ENCODE results near the gene KCMF1. TPM values are rescaled to one million over a fixed set of nuclear protein-coding genes. Genes with fewer than 3 reads are reported as not detected.

The KCMF1 gene
- total RNA-seq, 1 donor from 2014 or later, result 97.6 TPM

- Histone ChIP-seq H3K36me3 (ENCODE audit: control insufficient read depth, insufficient read depth, low read length) (no peaks in the 10 kb centered on the region), H3K4me3 (ENCODE audit: low read depth, low read length) (no peak overlapping the region), H3K27me3 (ENCODE audit: control insufficient read depth, insufficient read depth, low read length) (peaks cover 6% of the 10 kb centered on the region)
- DNase-seq (ENCODE audit: low read depth), result no peak
- TF ChIP-seq CTCF (IDR thresholded peaks at IDR 0.05; ENCODE audit: insufficient read depth, low read length, poor library complexity, severe bottlenecking), result no peak
Measured at GRCh38 chr2:85085563-85085962, 114.6 kb downstream of the KCMF1 start.

GRCh38 chr2:85087541-85087940, 116.6 kb downstream of the KCMF1 start:
- Histone ChIP-seq H3K4me3 (ENCODE audit: low read depth, low read length) (no peak overlapping the region), H3K36me3 (ENCODE audit: control insufficient read depth, insufficient read depth, low read length) (no peaks in the 10 kb centered on the region), H3K27me3 (ENCODE audit: control insufficient read depth, insufficient read depth, low read length) (peaks cover 3% of the 10 kb centered on the region)
- DNase-seq (ENCODE audit: low read depth), result no peak
- TF ChIP-seq CTCF (IDR thresholded peaks at IDR 0.05; ENCODE audit: insufficient read depth, low read length, poor library complexity, severe bottlenecking), result no peak

GRCh38 chr2:85088921-85089320, 118.0 kb downstream of the KCMF1 start:
- TF ChIP-seq CTCF (IDR thresholded peaks at IDR 0.05; ENCODE audit: insufficient read depth, low read length, poor library complexity, severe bottlenecking), result no peak
- DNase-seq (ENCODE audit: low read depth), result no peak
- Histone ChIP-seq H3K4me3 (ENCODE audit: low read depth, low read length) (no peak overlapping the region), H3K27me3 (ENCODE audit: control insufficient read depth, insufficient read depth, low read length) (peaks cover 3% of the 10 kb centered on the region), H3K36me3 (ENCODE audit: control insufficient read depth, insufficient read depth, low read length) (no peaks in the 10 kb centered on the region)

- H3K36me3 ChIP-seq (ENCODE audit: control insufficient read depth, insufficient read depth, low read length), result no peaks in the 10 kb centered on the region
- peaks cover 3% of the 10 kb centered on the region for H3K27me3 ChIP-seq (ENCODE audit: control insufficient read depth, insufficient read depth, low read length)
- H3K4me3 ChIP-seq (ENCODE audit: low read depth, low read length), result no peak overlapping the region
- TF ChIP-seq CTCF (IDR thresholded peaks at IDR 0.05; ENCODE audit: insufficient read depth, low read length, poor library complexity, severe bottlenecking), result no peak
- no peak for DNase-seq (ENCODE audit: low read depth)
Measured at GRCh38 chr2:85089585-85089984, 118.6 kb downstream of the KCMF1 start.

- DNase-seq (ENCODE audit: low read depth), result no peak
- Histone ChIP-seq H3K36me3 (ENCODE audit: control insufficient read depth, insufficient read depth, low read length) (no peaks in the 10 kb centered on the region), H3K27me3 (ENCODE audit: control insufficient read depth, insufficient read depth, low read length) (peaks cover 3% of the 10 kb centered on the region), H3K4me3 (ENCODE audit: low read depth, low read length) (no peak overlapping the region)
- TF ChIP-seq CTCF (IDR thresholded peaks at IDR 0.05; ENCODE audit: insufficient read depth, low read length, poor library complexity, severe bottlenecking), result no peak
Measured at GRCh38 chr2:85091838-85092237, 120.9 kb downstream of the KCMF1 start.

DNA sequence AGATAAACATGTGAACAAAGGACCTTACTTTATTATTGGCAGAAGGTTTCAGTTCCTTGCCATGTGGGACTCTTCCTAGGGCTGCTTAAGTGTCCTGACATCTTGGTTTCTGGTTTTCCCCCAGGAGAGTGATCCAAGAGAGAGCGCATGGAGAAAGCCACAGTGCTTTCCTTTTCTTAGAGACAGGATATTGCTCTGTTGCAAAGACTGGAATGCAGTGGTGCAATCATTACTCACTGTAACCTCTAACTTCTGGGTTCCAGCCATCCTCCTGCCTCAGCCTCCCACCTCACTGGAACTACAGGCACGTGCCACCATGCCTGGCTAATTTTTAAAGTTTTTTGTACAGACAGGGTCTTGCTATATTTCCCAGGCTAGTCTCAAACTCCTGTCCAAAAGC, 124.1 kb downstream of the KCMF1 start:
- Histone ChIP-seq H3K4me3 (ENCODE audit: low read depth, low read length) (no peak overlapping the region), H3K36me3 (ENCODE audit: control insufficient read depth, insufficient read depth, low read length) (no peaks in the 10 kb centered on the region), H3K27me3 (ENCODE audit: control insufficient read depth, insufficient read depth, low read length) (no peaks in the 10 kb centered on the region)
- no peak for TF ChIP-seq CTCF (IDR thresholded peaks at IDR 0.05; ENCODE audit: insufficient read depth, low read length, poor library complexity, severe bottlenecking)
- DNase-seq (ENCODE audit: low read depth), result no peak
